ENCODE measurements around the gene FOXJ1.
A peak's percentile ranks its signal among the peaks of the same experiment; 100 is the strongest.

Gene FOXJ1

GRCh38 chr17:76115138-76115754 lies 25.8 kb downstream of the FOXJ1 start:
- no peak for DNase-seq (ENCODE audit: low read depth)
- no peak for TF ChIP-seq CTCF (conservative IDR thresholded peaks at IDR 0.05; ENCODE audit: low read depth, low read length)
- H3K4me3 ChIP-seq (ENCODE audit: low read depth, low read length): no peak overlapping the region

- no peak for TF ChIP-seq CTCF (conservative IDR thresholded peaks at IDR 0.05; ENCODE audit: low read depth, low read length)
- H3K4me3 ChIP-seq (ENCODE audit: low read depth, low read length): no peak overlapping the region
- no peak for DNase-seq (ENCODE audit: low read depth)
These were observed 29.1 kb downstream of the FOXJ1 start for GRCh38 chr17:76111956-76112355.

- H3K4me3 ChIP-seq (ENCODE audit: low read depth, low read length): no peak overlapping the region
- no peak for TF ChIP-seq CTCF (conservative IDR thresholded peaks at IDR 0.05; ENCODE audit: low read depth, low read length)
- peak; percentile 33 for DNase-seq (ENCODE audit: low read depth)
These were observed 33.5 kb downstream of the FOXJ1 start for GRCh38 chr17:76107509-76107908.

GRCh38 chr17:76106703-76107102 lies 34.3 kb downstream of the FOXJ1 start:
- no peak overlapping the region for H3K4me3 ChIP-seq (ENCODE audit: low read depth, low read length)
- DNase-seq (ENCODE audit: low read depth): no peak
- no peak for TF ChIP-seq CTCF (conservative IDR thresholded peaks at IDR 0.05; ENCODE audit: low read depth, low read length)

GRCh38 chr17:76104896-76105231 lies 36.2 kb downstream of the FOXJ1 start:
- no peak overlapping the region for H3K4me3 ChIP-seq (ENCODE audit: low read depth, low read length)
- DNase-seq (ENCODE audit: low read depth): no peak
- TF ChIP-seq CTCF (conservative IDR thresholded peaks at IDR 0.05; ENCODE audit: low read depth, low read length): no peak

GRCh38 chr17:76104140-76104895 lies 36.7 kb downstream of the FOXJ1 start:
- peak overlapping the region; percentile 93 for H3K4me3 ChIP-seq (ENCODE audit: low read depth, low read length)
- DNase-seq (ENCODE audit: low read depth): no peak
- no peak for TF ChIP-seq CTCF (conservative IDR thresholded peaks at IDR 0.05; ENCODE audit: low read depth, low read length)

Measured in choroid plexus epithelial cell (primary cell).